ELF-1 (cell line): ENCODE results near the gene PTPRN2.
"Not testable (repeated sequence)": the region's sequence is repeated elsewhere in the genome, so short reads cannot be mapped to it uniquely, and the experiment has no call there.

Source experiments
- DNase-seq: peaks from one replicate; pipeline ENCODE4 v3.0.0-alpha.2; 2016; ENCODE audit warnings: low read depth, low spot score

The PTPRN2 gene

GRCh38 chr7:158587162-158588084 is at the start of gene PTPRN2:
PTPRN2 (minus strand) TSS chr7:158587823.
- DNase-seq, result peak; percentile 63

GRCh38 chr7:158633055-158633956 is 45.7 kb upstream of the PTPRN2 start:
- DNase-seq, result no peak

GRCh38 chr7:158631574-158632195 is 44.1 kb upstream of the PTPRN2 start:
- DNase-seq, result no peak

GRCh38 chr7:158626289-158626688 is 38.7 kb upstream of the PTPRN2 start:
- not testable (repeated sequence) for DNase-seq

- no peak for DNase-seq
These were observed 35.6 kb upstream of the PTPRN2 start for GRCh38 chr7:158623241-158623640.

- DNase-seq, result no peak
These were observed 33.3 kb upstream of the PTPRN2 start for GRCh38 chr7:158620839-158621441.

GRCh38 chr7:158620418-158620817 is 32.8 kb upstream of the PTPRN2 start:
- no peak for DNase-seq

GRCh38 chr7:158618745-158619140 is 31.1 kb upstream of the PTPRN2 start:
- DNase-seq, result no peak

- DNase-seq, result peak; percentile 41
These were observed 30.1 kb upstream of the PTPRN2 start for GRCh38 chr7:158617737-158618128.

GRCh38 chr7:158616050-158616449 is 28.4 kb upstream of the PTPRN2 start:
- DNase-seq, result no peak

GRCh38 chr7:158614700-158615099 is 27.1 kb upstream of the PTPRN2 start:
- DNase-seq, result no peak

GRCh38 chr7:158613481-158613880 is 25.9 kb upstream of the PTPRN2 start:
- no peak for DNase-seq

- no peak for DNase-seq
These were observed 24.9 kb upstream of the PTPRN2 start for GRCh38 chr7:158612546-158612945.

GRCh38 chr7:158611541-158611940 is 23.9 kb upstream of the PTPRN2 start:
- no peak for DNase-seq

GRCh38 chr7:158609313-158609974 is 21.8 kb upstream of the PTPRN2 start:
- DNase-seq, result no peak

GRCh38 chr7:158607563-158607962 is 19.9 kb upstream of the PTPRN2 start:
- no peak for DNase-seq

GRCh38 chr7:158606671-158607424 is 19.2 kb upstream of the PTPRN2 start:
- DNase-seq, result no peak

GRCh38 chr7:158606129-158606528 is 18.5 kb upstream of the PTPRN2 start:
- DNase-seq, result no peak

GRCh38 chr7:158603773-158604755 is 16.4 kb upstream of the PTPRN2 start:
- no peak for DNase-seq
